NCI-H2107 treated with DMSO at 0.1 percent for 48 hours (cell line): ENCODE measurements around the gene TMEM44.
A peak's percentile ranks its signal among the peaks of the same experiment; 100 is the strongest.

Experiments
- DNase-seq: peaks from one replicate; lab custom pipeline; 2025; ENCODE audit not compliant: unreplicated experiment; lab: John Stamatoyannopoulos, UW

Gene TMEM44, protein sequence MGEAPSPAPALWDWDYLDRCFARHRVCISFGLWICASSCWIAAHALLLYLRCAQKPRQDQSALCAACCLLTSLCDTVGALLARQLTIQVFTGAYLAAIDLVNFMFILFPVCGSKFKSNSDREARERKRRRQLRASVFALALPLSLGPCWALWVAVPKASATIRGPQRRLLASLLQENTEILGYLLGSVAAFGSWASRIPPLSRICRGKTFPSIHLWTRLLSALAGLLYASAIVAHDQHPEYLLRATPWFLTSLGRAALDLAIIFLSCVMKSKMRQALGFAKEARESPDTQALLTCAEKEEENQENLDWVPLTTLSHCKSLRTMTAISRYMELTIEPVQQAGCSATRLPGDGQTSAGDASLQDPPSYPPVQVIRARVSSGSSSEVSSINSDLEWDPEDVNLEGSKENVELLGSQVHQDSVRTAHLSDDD

DNA sequence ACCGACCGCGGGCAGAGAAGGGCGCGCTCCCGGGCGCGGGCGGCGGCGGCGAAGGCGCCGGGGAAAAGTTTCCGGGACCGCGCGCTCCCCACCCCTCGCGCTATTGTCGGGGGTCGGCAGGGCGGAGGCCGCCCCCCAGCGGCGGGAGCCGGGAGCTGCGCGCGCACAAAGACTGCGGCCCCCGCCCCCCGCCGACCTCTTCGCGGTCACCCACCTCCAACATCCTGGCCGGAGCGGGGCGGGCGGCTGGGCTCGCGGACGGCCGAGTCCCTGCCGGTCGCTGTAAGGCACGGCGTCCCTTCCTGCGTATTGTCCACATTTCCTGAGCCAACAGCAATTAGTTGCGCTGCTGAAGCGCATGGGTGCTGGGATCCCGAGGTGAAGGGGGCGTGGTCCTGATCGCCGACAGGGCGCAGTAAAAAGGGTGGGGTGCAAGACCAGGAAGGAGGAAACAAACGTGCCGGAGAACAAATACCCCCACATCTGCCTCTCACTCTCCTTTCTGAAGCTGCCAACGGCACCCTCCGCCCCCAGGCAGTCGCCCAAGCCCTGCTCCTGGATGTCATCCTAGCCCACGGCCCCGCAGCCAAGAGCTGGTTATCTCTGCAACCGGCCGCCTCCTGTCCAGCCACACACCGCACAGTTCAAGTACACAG, at the start of gene TMEM44:
Gene TMEM44 (minus strand): TSS at position 71 of the 656 bp plus-strand sequence. CDS start 204 bp downstream, outside the sequence.
- DNase-seq, result peak; percentile 64

DNA sequence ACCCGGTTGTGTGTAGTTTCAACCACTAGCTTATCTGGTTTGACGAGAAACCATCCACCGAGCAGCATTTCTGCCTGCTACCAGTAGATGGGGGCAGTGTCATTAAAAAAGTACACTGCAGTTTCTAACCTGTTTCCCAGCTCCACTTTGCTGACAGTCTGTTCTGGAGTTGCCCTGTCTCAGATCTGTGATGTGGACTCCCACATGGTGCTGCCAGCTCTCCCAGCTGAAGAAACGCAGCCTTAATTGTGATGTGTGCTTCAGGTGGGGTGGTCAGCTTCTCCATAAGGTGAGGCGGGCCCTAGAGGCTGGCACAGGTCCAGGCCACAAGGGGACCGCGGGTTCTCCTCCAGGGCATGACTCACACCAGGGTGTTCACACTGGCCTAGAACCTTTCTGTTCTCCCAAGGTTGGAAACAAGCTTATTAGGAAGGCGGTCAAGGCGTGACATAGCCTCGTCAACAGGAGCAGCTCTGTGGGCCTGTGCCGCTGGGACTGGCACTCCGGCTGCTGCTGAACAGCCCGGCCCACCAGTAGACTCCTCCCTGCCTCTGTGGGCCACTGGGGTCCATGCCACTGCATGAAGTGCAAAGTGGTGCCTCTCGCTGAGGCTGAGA, 49.6 kb upstream of the TMEM44 start:
- peak; percentile 91 for DNase-seq

DNA sequence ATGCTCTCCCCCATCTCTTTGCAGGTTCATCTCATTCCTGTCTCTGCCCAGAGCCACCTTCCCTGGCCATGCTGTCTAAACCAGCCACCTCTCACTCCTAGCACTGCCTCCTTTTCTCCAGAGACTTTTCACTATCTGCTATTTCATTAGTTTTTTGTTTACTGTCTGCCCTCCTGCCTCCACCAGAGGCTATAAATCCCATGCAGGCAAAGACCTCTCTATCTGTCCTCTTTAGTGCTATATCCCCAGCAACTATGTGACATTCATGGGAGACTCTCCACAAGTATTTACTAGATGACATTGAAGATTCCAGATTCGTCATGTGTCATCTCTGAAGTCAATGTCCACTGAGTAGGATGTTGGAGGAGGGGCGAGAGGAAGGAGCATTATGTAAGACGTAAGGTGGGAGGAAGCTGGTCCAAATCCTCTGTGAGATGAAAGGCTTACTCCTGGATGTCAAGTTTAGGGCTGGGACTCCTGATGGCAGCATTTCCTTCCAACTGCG, 49.0 kb upstream of the TMEM44 start:
- DNase-seq, result no peak

DNA sequence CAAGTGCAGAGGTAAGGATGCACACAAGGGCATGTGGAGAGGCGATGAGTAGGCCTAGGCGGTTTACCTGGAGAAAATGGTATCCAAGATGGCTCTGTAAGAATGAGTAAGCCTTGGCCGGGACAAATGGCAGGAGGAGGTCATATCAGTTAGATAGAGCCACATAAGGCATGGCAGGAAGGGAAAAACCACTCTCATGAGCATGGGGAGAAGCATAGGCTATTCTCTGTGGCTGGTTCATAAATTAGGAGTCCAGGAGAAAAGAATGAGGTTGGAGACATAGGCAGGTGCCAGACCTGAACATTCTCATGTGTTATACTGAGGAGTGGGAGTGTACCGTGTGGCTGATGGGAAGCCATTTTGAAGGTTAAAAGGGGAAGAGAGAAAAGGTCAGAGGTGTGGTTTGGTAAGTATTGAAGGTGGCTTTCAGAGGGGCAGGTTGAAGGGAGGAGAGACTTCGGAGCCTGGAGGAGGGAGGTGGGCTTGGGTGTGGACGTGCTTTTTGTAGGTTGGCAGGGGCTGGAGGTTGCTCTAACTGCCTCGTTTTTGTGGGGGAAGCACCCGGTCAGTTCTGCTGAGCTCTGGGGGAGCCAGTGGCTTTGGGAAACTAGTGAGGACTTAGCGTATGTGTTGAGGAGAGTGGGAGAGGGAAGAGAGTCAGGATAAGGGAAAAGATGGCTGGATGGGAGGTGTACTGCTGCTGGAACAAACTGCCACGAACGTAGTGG, 47.8 kb upstream of the TMEM44 start:
- DNase-seq, result no peak

DNA sequence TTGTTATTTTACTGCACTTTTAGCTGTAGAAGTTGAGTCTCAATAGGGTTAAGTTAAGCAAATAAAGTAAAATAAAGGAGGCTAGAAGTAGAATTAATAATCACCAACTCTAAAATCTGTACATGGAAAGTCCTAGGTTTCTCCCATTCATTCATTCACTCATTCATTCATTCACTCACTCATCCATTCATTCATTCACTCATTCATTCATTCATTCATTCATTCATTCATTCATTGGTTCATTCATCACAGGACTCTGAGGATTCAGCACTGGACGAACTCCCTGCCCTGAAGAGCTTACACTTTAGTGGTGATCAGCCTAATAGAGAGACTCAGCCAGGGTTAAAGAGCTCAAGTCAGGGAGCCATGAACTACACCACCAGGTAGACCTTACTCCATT, 43.3 kb upstream of the TMEM44 start:
- DNase-seq, result no peak

DNA sequence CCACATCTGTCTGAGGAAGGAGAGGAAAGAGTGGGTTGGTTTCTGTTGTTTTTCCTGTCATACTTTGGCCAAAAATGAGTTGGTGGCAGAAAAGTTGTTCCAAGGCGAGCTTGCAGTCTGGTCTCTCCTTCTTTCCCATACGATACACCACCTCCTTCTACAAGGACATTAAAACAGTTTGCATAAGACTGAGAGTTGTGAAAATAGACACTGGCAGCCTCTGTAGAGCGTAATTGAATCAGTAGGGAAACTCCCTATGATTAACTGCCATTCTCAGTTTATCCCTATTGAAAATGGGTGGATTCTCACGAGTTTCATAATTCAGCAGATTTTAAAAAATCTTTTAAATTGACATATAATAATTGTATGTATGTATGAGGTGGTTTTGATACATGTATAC, 42.5 kb upstream of the TMEM44 start:
- no peak for DNase-seq

DNA sequence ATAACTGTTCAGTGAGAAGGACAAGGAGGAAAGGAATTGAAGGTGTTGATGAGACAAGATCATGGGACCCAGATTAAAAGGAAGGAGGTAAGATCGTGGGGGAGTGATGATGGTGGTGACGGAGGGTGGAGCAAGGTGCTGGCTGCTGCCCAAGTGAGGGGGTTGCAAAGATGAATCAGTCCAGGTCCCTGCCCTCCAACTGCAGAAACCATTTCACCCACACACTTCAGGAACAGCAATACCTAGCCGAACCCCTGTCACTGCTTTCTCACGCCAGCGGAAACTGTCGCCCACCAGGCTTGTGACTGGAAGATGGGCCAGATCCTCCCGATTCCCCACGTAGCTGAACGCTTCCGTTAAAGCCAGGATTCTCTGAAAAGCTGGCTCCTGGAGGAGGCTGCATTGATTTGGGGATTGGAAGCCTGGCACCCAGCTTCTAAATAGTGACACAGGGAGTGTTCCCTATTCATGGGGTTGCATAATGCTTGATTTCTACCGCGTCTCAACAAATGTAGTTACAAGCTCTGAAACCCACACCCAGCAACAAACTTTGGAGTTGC, 41.9 kb upstream of the TMEM44 start:
- DNase-seq, result no peak

DNA sequence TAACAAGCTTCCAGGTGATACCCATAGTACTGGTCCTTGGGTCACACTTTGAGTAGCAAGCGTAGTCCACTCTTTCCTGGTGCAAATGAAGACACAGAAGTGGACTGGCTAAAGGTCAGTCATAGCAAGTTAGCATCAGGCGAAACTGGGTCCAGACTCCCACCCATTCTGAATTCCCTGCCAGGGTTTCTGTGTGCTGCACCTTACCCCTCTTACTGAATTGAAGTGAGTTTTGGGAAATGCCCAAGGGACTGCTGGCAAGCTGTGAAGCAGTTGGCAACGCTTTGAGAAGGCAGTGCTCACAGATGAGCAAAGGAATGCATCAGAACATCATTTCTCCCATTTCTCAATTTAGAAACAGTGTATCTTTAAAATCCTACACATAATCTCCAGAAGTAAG, 40.5 kb upstream of the TMEM44 start:
- no peak for DNase-seq

DNA sequence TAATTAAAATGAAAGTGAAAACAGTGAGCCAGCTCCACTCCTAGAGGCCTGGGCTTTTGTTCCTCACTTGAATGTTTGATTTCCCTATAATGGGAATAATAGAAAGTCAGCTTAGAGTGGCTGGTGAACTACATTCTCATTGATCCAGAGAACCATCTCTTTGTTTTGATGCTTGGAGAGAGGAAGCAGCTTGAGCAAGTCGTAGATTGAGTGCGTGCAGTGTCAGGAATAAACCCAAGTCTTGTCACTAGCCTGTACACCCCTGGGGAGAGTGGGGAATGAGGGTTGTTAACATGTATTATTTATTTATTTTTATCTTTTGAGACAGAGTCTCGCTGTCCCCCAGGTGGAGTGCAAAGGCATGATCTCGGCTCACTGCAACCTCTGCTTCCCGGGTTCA, 39.7 kb upstream of the TMEM44 start:
- DNase-seq, result peak; percentile 61

DNA sequence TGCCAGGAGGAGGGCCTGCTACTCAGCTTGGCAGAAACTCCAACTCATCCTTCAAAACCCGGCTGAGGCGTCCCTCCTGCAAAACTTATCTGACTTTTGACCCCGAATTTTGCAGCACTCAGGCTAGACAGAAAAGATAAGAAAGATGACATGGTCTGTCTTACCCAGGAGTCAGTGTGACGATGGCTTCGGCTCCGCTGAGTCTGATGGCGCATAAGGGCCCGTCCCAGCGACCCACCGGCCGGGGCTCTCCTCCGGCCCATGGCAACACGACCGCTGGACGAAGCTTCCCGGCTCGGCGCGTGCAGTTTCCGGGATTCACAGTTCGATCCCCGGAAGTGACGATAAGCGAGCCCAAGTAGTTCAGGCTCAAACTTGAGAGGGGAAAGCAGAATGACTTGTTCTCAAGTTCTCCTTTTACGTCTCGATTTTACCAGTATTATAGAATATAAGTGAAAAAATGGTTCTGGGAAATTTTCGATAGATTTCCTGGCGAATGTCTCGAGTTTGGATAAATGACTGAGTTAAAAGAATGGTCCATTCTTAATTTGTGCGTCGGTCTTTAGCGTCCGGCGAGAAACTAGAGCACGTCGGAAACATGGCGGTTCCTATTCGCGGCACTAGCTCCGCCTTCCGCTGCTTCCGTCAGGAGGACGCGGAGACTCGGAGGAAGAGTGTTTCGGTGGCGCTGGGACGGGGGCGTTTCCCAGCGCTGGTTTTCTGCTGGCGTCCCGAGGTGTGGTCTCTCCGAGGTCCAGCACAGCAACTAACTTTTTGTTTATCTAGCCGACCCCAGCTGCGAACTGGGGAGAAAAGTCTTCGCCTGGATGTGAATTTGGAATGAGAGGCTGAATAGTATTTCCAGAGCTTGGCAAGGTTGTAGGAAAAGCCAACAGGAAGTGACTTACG, 38.9 kb upstream of the TMEM44 start, which contains the start of gene LSG1:
Gene LSG1 (minus strand): TSS at position 292 of the 909 bp plus-strand sequence. CDS start 29 bp downstream, at position 263.
- peak; percentile 98 for DNase-seq

DNA sequence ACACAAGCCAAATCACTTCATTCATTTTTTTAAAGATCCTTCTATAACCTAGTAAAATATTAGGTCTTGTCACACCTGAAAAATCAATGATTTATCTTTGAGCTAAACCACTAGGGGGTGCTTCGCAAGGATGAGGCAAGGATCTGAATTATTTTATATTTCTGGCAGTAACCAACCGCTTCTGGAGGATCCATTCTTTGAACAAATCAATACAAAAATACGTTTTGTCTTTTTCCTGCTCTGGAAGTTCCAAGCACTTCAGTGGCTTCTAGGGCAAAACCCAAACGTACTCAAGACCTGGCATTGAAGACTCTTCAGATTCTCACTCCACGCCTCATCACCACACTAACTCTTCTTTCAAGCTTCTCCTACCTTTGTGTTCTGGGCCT, 38.3 kb upstream of the TMEM44 start:
- DNase-seq, result no peak

DNA sequence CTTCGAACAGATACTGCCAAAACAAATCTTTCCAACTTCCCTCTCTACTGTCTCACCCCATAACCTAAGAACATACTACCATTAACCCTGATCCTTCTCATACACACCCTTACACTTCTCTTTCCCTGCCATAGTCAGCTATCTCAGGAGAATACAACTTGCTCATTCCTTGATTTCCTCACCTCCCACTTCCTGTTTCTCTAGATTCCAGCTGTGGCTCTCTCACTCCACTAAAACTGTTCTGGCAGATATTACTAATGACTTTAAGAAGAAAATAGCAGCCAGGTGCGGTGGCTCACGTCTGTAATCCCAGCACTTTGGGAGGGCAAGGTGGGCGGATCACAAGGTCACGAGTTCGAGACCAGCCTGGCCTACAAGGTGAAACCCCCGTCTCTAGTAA, 34.1 kb upstream of the TMEM44 start:
- no peak for DNase-seq

DNA sequence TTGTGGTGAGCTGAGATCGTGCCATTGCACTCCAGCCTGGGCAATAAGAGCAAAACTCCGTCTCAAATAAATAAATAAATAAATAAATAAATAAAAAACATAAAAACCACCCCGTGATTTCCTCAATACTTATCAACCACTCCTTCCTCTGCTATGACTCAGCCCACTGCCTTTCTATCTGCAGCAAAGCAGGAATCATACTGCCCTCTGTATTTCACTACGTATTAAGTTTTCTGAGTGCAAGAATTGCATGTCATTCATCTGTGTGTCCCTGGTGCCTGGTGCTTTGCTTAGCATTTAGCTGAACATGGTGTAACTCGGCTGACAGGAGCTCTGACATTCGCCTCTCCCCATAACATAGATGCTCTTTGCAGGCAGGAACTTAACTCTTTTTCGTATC, 31.6 kb upstream of the TMEM44 start:
- no peak for DNase-seq

DNA sequence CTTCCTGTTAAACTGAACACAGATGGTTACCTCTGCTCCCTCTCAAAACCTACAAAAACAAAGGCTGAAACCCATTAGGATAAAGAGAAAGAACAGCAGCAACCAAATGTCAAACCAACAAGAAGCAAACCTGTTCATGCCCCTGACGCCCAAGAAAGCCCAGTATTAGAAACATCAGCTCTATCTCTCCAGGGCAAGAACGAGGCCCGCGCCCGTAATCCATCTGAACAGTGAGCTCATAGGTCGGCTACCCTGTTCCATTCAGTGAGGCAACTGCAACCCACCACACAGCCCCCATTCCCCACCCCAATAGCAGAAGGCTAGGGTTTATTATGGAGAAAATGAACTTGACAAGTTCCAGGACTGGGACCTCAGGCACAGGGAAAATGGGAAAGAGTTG, 28.7 kb upstream of the TMEM44 start:
- no peak for DNase-seq

DNA sequence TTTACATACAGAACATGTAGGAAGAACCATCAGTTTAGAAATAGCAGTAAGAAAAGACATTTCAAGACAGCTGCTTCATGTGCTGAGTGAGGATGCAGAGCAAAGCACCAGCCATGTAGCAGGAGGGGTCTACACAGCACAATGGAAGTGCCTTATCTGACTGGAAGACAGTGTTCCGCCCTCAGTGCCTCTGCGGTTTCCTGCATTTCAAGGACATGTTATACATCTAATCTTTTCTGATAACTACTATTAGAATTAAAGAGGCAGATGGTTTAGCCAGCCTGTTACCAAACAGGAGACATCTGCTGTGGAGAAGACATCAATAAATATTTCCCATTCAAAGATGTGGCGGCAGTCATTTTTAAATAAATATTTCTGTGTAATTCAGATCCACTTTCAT, 28.2 kb upstream of the TMEM44 start:
- DNase-seq, result no peak

DNA sequence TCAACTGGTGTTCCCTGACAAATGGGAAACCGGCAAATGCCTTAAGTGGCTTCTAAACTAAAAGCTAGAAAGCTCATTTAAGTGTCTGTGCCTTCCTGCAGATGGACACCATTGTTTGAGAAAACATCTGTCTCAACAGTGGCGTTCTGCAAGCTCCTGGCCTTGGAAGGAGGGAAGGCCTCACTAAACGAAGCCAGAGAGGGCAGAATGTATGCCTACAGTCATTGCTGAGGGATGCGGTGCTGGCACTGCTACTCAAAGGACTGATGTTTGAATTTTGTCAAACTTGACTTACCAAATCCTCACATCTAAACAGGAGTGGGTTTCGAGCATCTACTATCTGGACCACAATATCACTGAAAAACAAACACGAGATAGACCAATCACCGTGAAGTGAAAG, 26.6 kb upstream of the TMEM44 start:
- DNase-seq, result no peak

DNA sequence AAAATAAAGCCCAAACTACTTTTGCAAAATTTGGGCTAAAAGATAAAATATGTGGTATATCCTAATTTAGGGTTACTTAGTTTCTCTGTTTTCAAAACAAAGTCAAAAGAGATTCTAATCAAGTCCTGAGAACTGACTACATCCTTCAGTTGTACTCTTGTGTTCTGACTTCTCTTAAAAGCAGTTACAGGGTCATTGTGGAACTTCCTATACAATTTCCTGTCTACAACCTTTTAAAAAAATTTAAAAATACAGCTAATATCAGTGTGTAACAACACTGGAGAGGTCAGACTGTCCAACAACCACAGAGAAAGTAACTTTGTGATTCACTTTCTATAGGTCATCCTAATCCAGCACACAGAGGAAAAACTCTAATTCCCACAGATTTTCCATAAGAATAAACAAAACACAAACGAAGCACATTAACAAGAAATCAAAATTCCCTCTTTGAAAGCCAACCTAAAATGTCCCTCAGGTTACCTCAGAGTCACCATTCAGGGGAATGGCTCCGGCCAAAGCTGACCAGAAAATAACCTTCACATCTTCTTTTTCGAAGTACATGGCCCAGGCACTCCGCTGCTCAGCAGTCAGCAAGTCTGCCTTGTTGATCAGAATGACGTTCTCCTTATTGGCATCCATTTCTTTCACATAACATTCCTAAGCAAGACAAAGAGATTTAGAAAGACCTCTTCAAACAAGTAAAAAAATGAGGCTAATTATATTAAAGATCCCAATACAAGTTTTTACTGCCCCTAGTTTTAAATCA, 25.4 kb upstream of the TMEM44 start:
- no peak for DNase-seq

DNA sequence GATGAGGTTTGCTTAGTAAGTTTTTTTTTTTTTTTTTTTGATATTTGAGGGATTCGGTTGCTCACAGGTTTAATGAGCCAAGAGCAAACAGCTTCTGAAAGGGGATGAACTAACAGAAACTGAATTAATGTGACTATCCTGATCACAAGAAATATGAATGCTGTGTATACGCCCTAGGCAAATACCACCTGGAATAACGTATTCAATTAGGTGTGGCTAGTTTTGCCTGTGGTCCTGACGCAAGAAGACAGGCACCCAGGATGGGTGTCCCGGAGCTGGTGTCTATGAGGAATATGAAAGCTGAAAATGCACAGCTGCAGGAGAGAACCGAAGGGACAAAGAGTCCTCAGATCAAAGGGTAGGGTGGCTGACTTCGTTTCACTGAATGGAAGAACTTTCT, 24.2 kb upstream of the TMEM44 start:
- no peak for DNase-seq

DNA sequence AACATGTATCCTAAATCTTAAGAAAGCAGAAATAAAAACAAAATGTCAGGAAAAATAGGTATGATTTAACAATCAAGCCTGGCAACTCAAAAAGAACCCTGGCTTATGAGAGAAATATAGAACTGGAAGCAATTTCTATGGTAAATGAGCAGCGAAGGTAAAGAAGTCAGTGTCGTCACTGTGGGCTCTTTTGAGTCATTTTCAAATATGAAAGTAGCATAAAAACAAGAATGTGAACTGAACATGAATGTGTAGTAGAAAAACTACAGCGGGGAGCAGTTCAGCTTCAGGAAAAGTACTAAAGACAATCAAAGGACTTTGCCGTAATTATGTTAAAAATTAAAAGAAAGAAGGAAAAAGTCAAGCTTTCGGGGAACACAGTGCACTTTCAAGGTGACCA, 21.2 kb upstream of the TMEM44 start:
- no peak for DNase-seq
